Measurements from ENCODE around the gene CAPG. TPM values are rescaled to one million over a fixed set of nuclear protein-coding genes. Genes with fewer than 3 reads are reported as not detected.

CAPG gene
- total and polyA plus RNA-seq, 9 of the 15 experiments (the other 6 are each of a cell fraction or from before 2014, with no cell fraction given), result 10.6 to 90.4 (median 56.0) TPM

GRCh38 chr2:85376291-85377065 lies 33.7 kb downstream of the CAPG start:
- in situ Hi-C loops (cut with MboI), result no loop called here
- Histone ChIP-seq H3K4me3 (no peak overlapping the region), H3K36me3 (ENCODE audit: control insufficient read depth, insufficient read depth, low read length) (peaks cover 7% of the 10 kb centered on the region; the same call in 1 of the 3 replicates), H3K9ac (ENCODE audit: insufficient read depth in 1 of 2, low read depth in 2 of 2, low read length in 2 of 2) (no peak overlapping the region), H3K9me3 (replicated peaks; ENCODE audit: control insufficient read depth, insufficient read depth, low read depth, low read length) (peaks cover 2% of the 10 kb centered on the region; the same call in 1 of the 2 replicates), H3K4me2 (ENCODE audit: insufficient read depth, low read length) (no peak overlapping the region), H2AFZ (ENCODE audit: low read depth, low read length) (no peak overlapping the region), H3K79me2 (ENCODE audit: control insufficient read depth, insufficient read depth, low read length) (no peaks in the 10 kb centered on the region), H3K27me3 (ENCODE audit: control insufficient read depth in 2 of 2, insufficient read depth in 2 of 2, low read length in 2 of 2) (no peaks in the 10 kb centered on the region), H3K9me1 (ENCODE audit: control insufficient read depth, insufficient read depth, low read length) (no peaks in the 10 kb centered on the region), H3K27ac (ENCODE audit: extremely low read depth, low read depth, low read length) (no peak overlapping the region), H4K20me1 (replicated peaks; ENCODE audit: control insufficient read depth, insufficient read depth, low read length) (no peaks in the 10 kb centered on the region), H3K4me1 (replicated peaks in 1 of 2; ENCODE audit: control insufficient read depth in 2 of 2, insufficient read depth in 2 of 2, low read length in 2 of 2) (no peaks in the 10 kb centered on the region)
- ChIA-PET CTCF (ENCODE audit: low intra/inter-chr PET ratio) (no interaction called here), POLR2A (interaction anchor here (0.6 to 1.1 kb wide), 3 partner anchors 42 to 163 kb away, joined by 3 to 4 read pairs (median 3); partner anchors contain the start of gene MAT2A)
- no peak for FAIRE-seq
- intact Hi-C loops (cut with micrococcal nuclease), result no loop called here
- ATAC-seq, result no peak
- TF ChIP-seq TBL1XR1 (IDR thresholded peaks at IDR 0.05; ENCODE audit: low read length in 2 of 2), result no peak
- BruUV-seq (replicated peaks), result no TSS peak
- WGBS (ENCODE audit: insufficient coverage, low coverage, missing lambda C conversion rate), result 56% methylated on average over 5 of the region's 5 CpGs
- DNase-seq (ENCODE audit: extremely low read depth in 1 of 4, low spot score in 3 of 4), result no peak

- POLR2A ChIA-PET, result interaction anchor here (0.6 to 2.6 kb wide), 8 partner anchors 10 to 304 kb away, joined by 3 to 17 read pairs (median 4); partner anchors contain the start of gene MAT2A
- TF ChIP-seq ZNF347 (CRISPR knock-in tag; IDR thresholded peaks at IDR 0.05; ENCODE audit: low read depth) (no peak), SMARCA5 (IDR thresholded peaks at IDR 0.05) (no peak), ZBTB17 (CRISPR knock-in tag; IDR thresholded peaks at IDR 0.05) (no peak), ZSCAN32 (CRISPR knock-in tag; IDR thresholded peaks at IDR 0.05) (no peak), HLTF (IDR thresholded peaks at IDR 0.05) (no peak), SRSF9 (IDR thresholded peaks at IDR 0.05; ENCODE audit: borderline replicate concordance, low read depth, low read length) (no peak), SAP30 (IDR thresholded peaks at IDR 0.05; ENCODE audit: borderline replicate concordance, insufficient read depth, low read depth, low read length, poor library complexity, severe bottlenecking) (no peak), ERF (CRISPR knock-in tag; IDR thresholded peaks at IDR 0.05) (no peak), ESRRA (IDR thresholded peaks at IDR 0.05; ENCODE audit: borderline replicate concordance, low read depth) (no peak), ID3 (CRISPR knock-in tag; IDR thresholded peaks at IDR 0.05) (no peak), ID3 (tag; IDR thresholded peaks at IDR 0.05) (no peak), POLR2AphosphoS5 (IDR thresholded peaks at IDR 0.05; ENCODE audit: control insufficient read depth, insufficient read depth, low read depth, low read length) (no peak)
- TF ChIP-seq, protein P1, sequence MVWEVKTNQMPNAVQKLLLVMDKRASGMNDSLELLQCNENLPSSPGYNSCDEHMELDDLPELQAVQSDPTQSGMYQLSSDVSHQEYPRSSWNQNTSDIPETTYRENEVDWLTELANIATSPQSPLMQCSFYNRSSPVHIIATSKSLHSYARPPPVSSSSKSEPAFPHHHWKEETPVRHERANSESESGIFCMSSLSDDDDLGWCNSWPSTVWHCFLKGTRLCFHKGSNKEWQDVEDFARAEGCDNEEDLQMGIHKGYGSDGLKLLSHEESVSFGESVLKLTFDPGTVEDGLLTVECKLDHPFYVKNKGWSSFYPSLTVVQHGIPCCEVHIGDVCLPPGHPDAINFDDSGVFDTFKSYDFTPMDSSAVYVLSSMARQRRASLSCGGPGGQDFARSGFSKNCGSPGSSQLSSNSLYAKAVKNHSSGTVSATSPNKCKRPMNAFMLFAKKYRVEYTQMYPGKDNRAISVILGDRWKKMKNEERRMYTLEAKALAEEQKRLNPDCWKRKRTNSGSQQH (CRISPR knock-in tag; IDR thresholded peaks at IDR 0.05), result no peak
These were observed 39.1 kb downstream of the CAPG start for GRCh38 chr2:85371045-85371444.

More at GRCh38 chr2:85371045-85371444, 39.1 kb downstream of the CAPG start:
- no peak for DNase-seq (ENCODE audit: extremely low read depth in 1 of 4, low spot score in 3 of 4)
- H3K79me2 ChIP-seq (ENCODE audit: control insufficient read depth, insufficient read depth, low read length), result no peaks in the 10 kb centered on the region
- H3K9me3 ChIP-seq (replicated peaks; ENCODE audit: control insufficient read depth, insufficient read depth, low read depth, low read length), result no peaks in the 10 kb centered on the region
- H3K27me3 ChIP-seq (ENCODE audit: control insufficient read depth in 2 of 2, insufficient read depth in 2 of 2, low read length in 2 of 2), result no peaks in the 10 kb centered on the region
- in situ Hi-C loops (cut with MboI), result no loop called here
- no peak for FAIRE-seq
- 86% methylated on average over 11 of the region's 11 CpGs for WGBS (ENCODE audit: insufficient coverage, low coverage, missing lambda C conversion rate)
- H4K20me1 ChIP-seq (replicated peaks; ENCODE audit: control insufficient read depth, insufficient read depth, low read length), result no peaks in the 10 kb centered on the region
- intact Hi-C loops (cut with micrococcal nuclease), result no loop called here
- no peak overlapping the region for H3K4me2 ChIP-seq (ENCODE audit: insufficient read depth, low read length)
- no peak overlapping the region for H3K4me3 ChIP-seq
- H3K36me3 ChIP-seq (ENCODE audit: control insufficient read depth, insufficient read depth, low read length), result no peaks in the 10 kb centered on the region
- CTCF ChIA-PET (ENCODE audit: low intra/inter-chr PET ratio), result no interaction called here
- no TSS peak for BruUV-seq (replicated peaks)
- no peak for ATAC-seq
- no peaks in the 10 kb centered on the region for H3K4me1 ChIP-seq (replicated peaks in 1 of 2; ENCODE audit: control insufficient read depth in 2 of 2, insufficient read depth in 2 of 2, low read length in 2 of 2)
- H2AFZ ChIP-seq (ENCODE audit: low read depth, low read length), result no peak overlapping the region
- H3K9me1 ChIP-seq (ENCODE audit: control insufficient read depth, insufficient read depth, low read length), result peaks cover 2% of the 10 kb centered on the region
- H3K27ac ChIP-seq (ENCODE audit: extremely low read depth, low read depth, low read length), result no peak overlapping the region
- H3K9ac ChIP-seq (ENCODE audit: insufficient read depth in 1 of 2, low read depth in 2 of 2, low read length in 2 of 2), result no peak overlapping the region
